Natural killer cell treated with Interleukin-12 subunit alpha and Interleukin-12 subunit beta and Interleukin-15 and Interleukin-18, amount 100 ng/mL, for 72 hours (primary cell): ENCODE data around the gene TRAF3. TPM values are rescaled to one million over a fixed set of nuclear protein-coding genes. Genes with fewer than 3 reads are reported as not detected.

ENCODE experiments used
- ATAC-seq, 2 donors: fragments of 150-1000 bp; cut with Tn5 transposase in 1 of 2; sonication (Bioruptor Pico), chemical (Tn5 transposase) in 1 of 2; 2 replicates each; pipeline ENCODE4 v1.10.0; 2021
- DNase-seq: peaks from one replicate; pipeline ENCODE4 v3.0.0; 2022; ENCODE audit warnings: low spot score
- H3K27ac Mint-ChIP-seq, 2 donors: 1 replicate in 1 of 2; 2 replicates in 1 of 2; pipeline ENCODE4 v1.8.0; 2022; ENCODE audit warnings: mixed read lengths in 2 of 2, mild to moderate bottlenecking in 1 of 2, moderate library complexity in 1 of 2
- H3K27me3 Mint-ChIP-seq, 2 donors: 1 replicate in 1 of 2; 2 replicates in 1 of 2; pipeline ENCODE4 v1.8.0; 2022; ENCODE audit warnings: mixed read lengths in 2 of 2
- H3K36me3 Mint-ChIP-seq: one replicate; pipeline ENCODE4 v1.8.0; 2022; ENCODE audit warnings: mixed read lengths
- H3K4me1 Mint-ChIP-seq, 2 donors: 1 replicate in 1 of 2; 2 replicates in 1 of 2; pipeline ENCODE4 v1.8.0; 2022; ENCODE audit warnings: low read depth in 2 of 2, mixed read lengths in 2 of 2, mild to moderate bottlenecking in 1 of 2
- H3K4me3 Mint-ChIP-seq: one replicate; pipeline ENCODE4 v1.8.0; 2022; ENCODE audit warnings: mixed read lengths
- H3K9me3 Mint-ChIP-seq: 2 replicates; pipeline ENCODE4 v1.8.0; 2022; ENCODE audit warnings: mixed read lengths
- total RNA-seq, 2 donors: library from RNA; stranded (reverse); gene quantifications; one replicate each; pipeline ENCODE4 v1.2.3, GENCODE V29; 2022

TRAF3 gene
- total RNA-seq, 2 donors from 2014 or later: 37.6 to 84.6 TPM

- DNase-seq: no peak
Measured at GRCh38 chr14:102901633-102902032, 124.4 kb downstream of the TRAF3 start.

DNA sequence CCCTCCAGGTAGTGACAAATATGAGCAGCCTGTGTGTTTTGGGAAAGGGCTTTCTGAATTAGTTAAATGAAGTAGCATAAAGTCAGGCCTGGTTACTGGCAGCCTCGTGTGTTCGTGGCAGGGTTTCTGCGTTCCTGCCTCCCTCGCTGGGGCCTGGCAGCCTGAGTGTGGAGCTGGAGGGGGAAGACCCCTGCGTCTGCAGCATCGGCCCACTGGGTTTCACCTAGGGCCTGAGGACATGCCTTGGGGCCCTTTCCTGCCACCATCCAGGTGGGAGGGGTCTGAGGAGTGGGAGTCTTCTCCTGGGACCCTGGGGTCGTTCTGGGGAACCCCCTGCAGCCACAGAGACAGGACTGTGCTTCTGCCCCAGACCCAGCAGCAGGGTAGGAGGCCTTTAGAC is 124.8 kb downstream of the TRAF3 start:
- no peaks in the 10 kb centered on the region for H3K27me3 Mint-ChIP-seq
- no peak for DNase-seq
- no peaks in the 10 kb centered on the region for H3K9me3 Mint-ChIP-seq
- H3K36me3 Mint-ChIP-seq: peaks cover 10% of the 10 kb centered on the region
- no peak overlapping the region for H3K4me3 Mint-ChIP-seq
- no peak for ATAC-seq
- H3K4me1 Mint-ChIP-seq: peaks cover 24 to 26% of the 10 kb centered on the region in 2 donors
- no peak overlapping the region for H3K27ac Mint-ChIP-seq

More at GRCh38 chr14:102901633-102902032, 124.4 kb downstream of the TRAF3 start:
- Mint-ChIP-seq H3K36me3 (peaks cover 10% of the 10 kb centered on the region), H3K4me1 (peaks cover 24 to 26% of the 10 kb centered on the region in 2 donors), H3K9me3 (no peaks in the 10 kb centered on the region), H3K27ac (no peak overlapping the region), H3K4me3 (no peak overlapping the region), H3K27me3 (no peaks in the 10 kb centered on the region)
- no peak for ATAC-seq

GRCh38 chr14:102902523-102903247 is 125.4 kb downstream of the TRAF3 start:
- no peaks in the 10 kb centered on the region for H3K27me3 Mint-ChIP-seq
- H3K4me1 Mint-ChIP-seq: peaks cover 24 to 26% of the 10 kb centered on the region in 2 donors
- DNase-seq (no peak), ATAC-seq (no peak)
- no peak overlapping the region for H3K4me3 Mint-ChIP-seq
- no peak overlapping the region for H3K27ac Mint-ChIP-seq
- H3K9me3 Mint-ChIP-seq: no peaks in the 10 kb centered on the region
- peaks cover 10% of the 10 kb centered on the region for H3K36me3 Mint-ChIP-seq

GRCh38 chr14:102903248-102903888 is 126.1 kb downstream of the TRAF3 start:
- Mint-ChIP-seq H3K27me3 (no peaks in the 10 kb centered on the region), H3K9me3 (no peaks in the 10 kb centered on the region), H3K27ac (peak overlapping the region in 1 of 2 donors; percentile 19), H3K4me1 (peaks cover 24 to 26% of the 10 kb centered on the region in 2 donors), H3K4me3 (no peak overlapping the region), H3K36me3 (peaks cover 9% of the 10 kb centered on the region)
- DNase-seq: no peak
- ATAC-seq: no peak

- no peaks in the 10 kb centered on the region for H3K9me3 Mint-ChIP-seq
- DNase-seq (no peak), ATAC-seq (peak; percentile 70 to 77)
- peaks cover 23 to 24% of the 10 kb centered on the region in 2 donors for H3K4me1 Mint-ChIP-seq
- H3K4me3 Mint-ChIP-seq: no peak overlapping the region
- peaks cover 4% of the 10 kb centered on the region for H3K36me3 Mint-ChIP-seq
- peak overlapping the region in 1 of 2 donors; percentile 19 for H3K27ac Mint-ChIP-seq
- H3K27me3 Mint-ChIP-seq: no peaks in the 10 kb centered on the region
Measured at GRCh38 chr14:102903889-102904512, 126.8 kb downstream of the TRAF3 start.

GRCh38 chr14:102905116-102906108 is 128.2 kb downstream of the TRAF3 start:
- ATAC-seq (no peak), DNase-seq (no peak)
- no peak overlapping the region for H3K27ac Mint-ChIP-seq
- H3K4me3 Mint-ChIP-seq: no peak overlapping the region
- H3K36me3 Mint-ChIP-seq: peaks cover 4% of the 10 kb centered on the region
- H3K4me1 Mint-ChIP-seq: peaks cover 23 to 24% of the 10 kb centered on the region in 2 donors
- no peaks in the 10 kb centered on the region for H3K27me3 Mint-ChIP-seq
- no peaks in the 10 kb centered on the region for H3K9me3 Mint-ChIP-seq

DNA sequence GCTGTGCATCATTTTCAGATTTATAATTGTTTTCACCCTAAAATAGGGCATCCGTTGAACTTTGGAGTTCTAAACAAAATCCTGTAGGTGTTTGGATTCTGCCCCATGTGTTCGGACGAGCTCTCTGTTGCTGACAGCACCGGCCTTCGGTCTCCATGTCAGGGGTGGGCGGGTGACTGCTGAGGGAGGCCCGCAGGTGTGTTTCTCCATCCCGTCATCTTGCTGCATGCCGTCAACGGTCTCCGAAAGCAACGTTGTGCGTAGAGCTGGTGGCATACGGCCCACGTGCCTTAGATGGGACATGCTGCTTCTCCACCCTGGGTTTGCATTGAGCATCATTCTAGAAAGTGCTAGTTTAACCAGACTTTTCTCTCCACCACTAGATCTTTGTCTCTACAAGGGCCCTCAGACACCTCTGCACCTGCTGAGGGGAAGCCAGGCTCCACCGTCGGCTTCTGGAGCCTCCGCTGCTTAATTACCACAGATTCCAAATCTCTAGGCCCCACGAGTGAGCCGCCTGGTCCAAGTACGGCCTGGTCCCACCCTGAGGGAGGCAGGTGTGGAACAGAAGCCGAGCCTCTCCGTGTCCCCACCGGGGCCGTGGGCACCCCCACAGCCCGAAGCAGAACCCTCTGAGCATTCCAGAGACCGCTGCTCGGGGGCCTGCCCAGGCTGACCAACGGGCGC is 129.5 kb downstream of the TRAF3 start:
- Mint-ChIP-seq H3K9me3 (no peaks in the 10 kb centered on the region), H3K27me3 (no peaks in the 10 kb centered on the region), H3K27ac (no peak overlapping the region), H3K4me1 (peaks cover 13% of the 10 kb centered on the region in 2 donors), H3K4me3 (no peak overlapping the region), H3K36me3 (peaks cover 4% of the 10 kb centered on the region)
- ATAC-seq (no peak), DNase-seq (no peak)

- peaks cover 4% of the 10 kb centered on the region for H3K36me3 Mint-ChIP-seq
- ATAC-seq: no peak
- no peak overlapping the region for H3K27ac Mint-ChIP-seq
Measured at GRCh38 chr14:102907303-102907844, 130.1 kb downstream of the TRAF3 start.

GRCh38 chr14:102907980-102908730 is 130.9 kb downstream of the TRAF3 start:
- DNase-seq: no peak
- ATAC-seq: no peak
- Mint-ChIP-seq H3K9me3 (no peaks in the 10 kb centered on the region), H3K4me1 (peaks cover 7% of the 10 kb centered on the region in 2 donors), H3K27me3 (no peaks in the 10 kb centered on the region), H3K27ac (no peak overlapping the region), H3K4me3 (no peak overlapping the region), H3K36me3 (peaks cover under 1% of the 10 kb centered on the region)

More at GRCh38 chr14:102907303-102907844, 130.1 kb downstream of the TRAF3 start:
- Mint-ChIP-seq H3K4me3 (no peak overlapping the region), H3K4me1 (peaks cover 11 to 13% of the 10 kb centered on the region in 2 donors), H3K9me3 (no peaks in the 10 kb centered on the region), H3K27me3 (no peaks in the 10 kb centered on the region)
- no peak for DNase-seq

- H3K9me3 Mint-ChIP-seq: no peaks in the 10 kb centered on the region
- no peak overlapping the region for H3K27ac Mint-ChIP-seq
- no peak for ATAC-seq
- no peak for DNase-seq
- H3K27me3 Mint-ChIP-seq: no peaks in the 10 kb centered on the region
- H3K4me1 Mint-ChIP-seq: peaks cover under 1% of the 10 kb centered on the region in 2 donors
- H3K36me3 Mint-ChIP-seq: no peaks in the 10 kb centered on the region
- no peak overlapping the region for H3K4me3 Mint-ChIP-seq
Measured at GRCh38 chr14:102908766-102909455, 131.7 kb downstream of the TRAF3 start.

GRCh38 chr14:102909462-102909861 is 132.2 kb downstream of the TRAF3 start:
- no peaks in the 10 kb centered on the region for H3K27me3 Mint-ChIP-seq
- DNase-seq (peak; percentile 28), ATAC-seq (no peak)
- H3K4me1 Mint-ChIP-seq: no peaks in the 10 kb centered on the region
- H3K4me3 Mint-ChIP-seq: no peak overlapping the region
- H3K27ac Mint-ChIP-seq: no peak overlapping the region
- no peaks in the 10 kb centered on the region for H3K9me3 Mint-ChIP-seq
- no peaks in the 10 kb centered on the region for H3K36me3 Mint-ChIP-seq

GRCh38 chr14:102909911-102910310 is 132.7 kb downstream of the TRAF3 start:
- DNase-seq (no peak), ATAC-seq (no peak)
- H3K4me3 Mint-ChIP-seq: no peak overlapping the region
- no peaks in the 10 kb centered on the region for H3K4me1 Mint-ChIP-seq
- H3K27ac Mint-ChIP-seq: no peak overlapping the region
- no peaks in the 10 kb centered on the region for H3K9me3 Mint-ChIP-seq
- H3K27me3 Mint-ChIP-seq: no peaks in the 10 kb centered on the region
- H3K36me3 Mint-ChIP-seq: no peaks in the 10 kb centered on the region
